Measurements from ENCODE around the gene ART5. TPM values are rescaled to one million over a fixed set of nuclear protein-coding genes. Genes with fewer than 3 reads are reported as not detected.

The ART5 gene
- total and polyA plus RNA-seq, 2 donors from 2014 or later = 2.8 TPM; not detected in 1

GRCh38 chr11:3615998-3616397, 25.8 kb downstream of the ART5 start:
- intact Hi-C loops (cut with DNase I) = no loop called here
- TF ChIP-seq, protein P1, sequence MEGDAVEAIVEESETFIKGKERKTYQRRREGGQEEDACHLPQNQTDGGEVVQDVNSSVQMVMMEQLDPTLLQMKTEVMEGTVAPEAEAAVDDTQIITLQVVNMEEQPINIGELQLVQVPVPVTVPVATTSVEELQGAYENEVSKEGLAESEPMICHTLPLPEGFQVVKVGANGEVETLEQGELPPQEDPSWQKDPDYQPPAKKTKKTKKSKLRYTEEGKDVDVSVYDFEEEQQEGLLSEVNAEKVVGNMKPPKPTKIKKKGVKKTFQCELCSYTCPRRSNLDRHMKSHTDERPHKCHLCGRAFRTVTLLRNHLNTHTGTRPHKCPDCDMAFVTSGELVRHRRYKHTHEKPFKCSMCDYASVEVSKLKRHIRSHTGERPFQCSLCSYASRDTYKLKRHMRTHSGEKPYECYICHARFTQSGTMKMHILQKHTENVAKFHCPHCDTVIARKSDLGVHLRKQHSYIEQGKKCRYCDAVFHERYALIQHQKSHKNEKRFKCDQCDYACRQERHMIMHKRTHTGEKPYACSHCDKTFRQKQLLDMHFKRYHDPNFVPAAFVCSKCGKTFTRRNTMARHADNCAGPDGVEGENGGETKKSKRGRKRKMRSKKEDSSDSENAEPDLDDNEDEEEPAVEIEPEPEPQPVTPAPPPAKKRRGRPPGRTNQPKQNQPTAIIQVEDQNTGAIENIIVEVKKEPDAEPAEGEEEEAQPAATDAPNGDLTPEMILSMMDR (IDR thresholded peaks at IDR 0.05; ENCODE audit: borderline replicate concordance, extremely low read depth, insufficient read depth) = no peak
- H3K27ac ChIP-seq (ENCODE audit: low read depth in 2 of 2, low read length in 2 of 2) = no peak overlapping the region

DNA sequence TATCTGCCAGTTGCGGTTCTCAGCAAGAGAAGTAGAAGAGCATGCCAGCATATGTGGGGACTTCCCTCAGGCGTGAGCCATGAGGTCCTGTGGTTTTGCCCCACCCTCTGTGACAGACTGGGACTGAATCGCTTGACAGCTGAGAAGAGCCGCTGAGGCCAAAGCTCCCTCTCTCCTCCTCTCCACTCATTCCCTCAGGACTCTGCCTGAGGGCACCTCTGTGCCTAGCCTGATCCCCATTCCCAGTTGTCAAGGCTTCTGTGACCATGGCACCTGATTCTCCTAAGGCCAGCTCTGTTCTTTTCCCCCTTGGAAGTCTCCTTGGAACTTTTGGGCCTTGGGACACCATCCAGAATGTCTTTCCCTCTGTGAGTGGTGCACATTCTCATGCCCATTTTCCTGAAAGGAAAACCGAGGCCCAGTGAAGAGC, 27.0 kb downstream of the ART5 start:
- no peak for FAIRE-seq
- no peak for DNase-seq
- no peaks in the 10 kb centered on the region for H3K4me1 ChIP-seq (ENCODE audit: control insufficient read depth in 2 of 3, insufficient read depth in 2 of 3, low read depth in 1 of 3, low read length in 3 of 3)
- H3K27ac ChIP-seq (ENCODE audit: low read depth in 2 of 2, low read length in 2 of 2) = no peak overlapping the region
- TF ChIP-seq, protein P1 (IDR thresholded peaks at IDR 0.05; ENCODE audit: borderline replicate concordance, extremely low read depth, insufficient read depth) = no peak
- H3K27me3 ChIP-seq (ENCODE audit: control insufficient read depth, insufficient read depth, low read length) = no peaks in the 10 kb centered on the region
- H3K36me3 ChIP-seq (ENCODE audit: control insufficient read depth in 2 of 3, insufficient read depth in 3 of 3, low read length in 3 of 3) = no peaks in the 10 kb centered on the region
- H3K9me3 ChIP-seq (ENCODE audit: control insufficient read depth in 2 of 3, insufficient read depth in 1 of 3, low read length in 3 of 3) = peaks cover 0 to 4% (median 0%) of the 10 kb centered on the region in 3 donors
- intact Hi-C loops (cut with DNase I) = no loop called here
- no peak overlapping the region for H3K9ac ChIP-seq (ENCODE audit: low read length in 3 of 3)
- H3K4me3 ChIP-seq (ENCODE audit: low read length in 3 of 3) = no peak overlapping the region

More at GRCh38 chr11:3615998-3616397, 25.8 kb downstream of the ART5 start:
- H3K9me3 ChIP-seq (ENCODE audit: control insufficient read depth in 2 of 3, insufficient read depth in 1 of 3, low read length in 3 of 3) = peaks cover 0 to 4% (median 0%) of the 10 kb centered on the region in 3 donors
- no peak overlapping the region for H3K4me3 ChIP-seq (ENCODE audit: low read length in 3 of 3)
- H3K4me1 ChIP-seq (ENCODE audit: control insufficient read depth in 2 of 3, insufficient read depth in 2 of 3, low read depth in 1 of 3, low read length in 3 of 3) = no peaks in the 10 kb centered on the region
- no peaks in the 10 kb centered on the region for H3K36me3 ChIP-seq (ENCODE audit: control insufficient read depth in 2 of 3, insufficient read depth in 3 of 3, low read length in 3 of 3)
- no peak for FAIRE-seq
- DNase-seq = no peak
- H3K9ac ChIP-seq (ENCODE audit: low read length in 3 of 3) = no peak overlapping the region
- no peaks in the 10 kb centered on the region for H3K27me3 ChIP-seq (ENCODE audit: control insufficient read depth, insufficient read depth, low read length)

DNA sequence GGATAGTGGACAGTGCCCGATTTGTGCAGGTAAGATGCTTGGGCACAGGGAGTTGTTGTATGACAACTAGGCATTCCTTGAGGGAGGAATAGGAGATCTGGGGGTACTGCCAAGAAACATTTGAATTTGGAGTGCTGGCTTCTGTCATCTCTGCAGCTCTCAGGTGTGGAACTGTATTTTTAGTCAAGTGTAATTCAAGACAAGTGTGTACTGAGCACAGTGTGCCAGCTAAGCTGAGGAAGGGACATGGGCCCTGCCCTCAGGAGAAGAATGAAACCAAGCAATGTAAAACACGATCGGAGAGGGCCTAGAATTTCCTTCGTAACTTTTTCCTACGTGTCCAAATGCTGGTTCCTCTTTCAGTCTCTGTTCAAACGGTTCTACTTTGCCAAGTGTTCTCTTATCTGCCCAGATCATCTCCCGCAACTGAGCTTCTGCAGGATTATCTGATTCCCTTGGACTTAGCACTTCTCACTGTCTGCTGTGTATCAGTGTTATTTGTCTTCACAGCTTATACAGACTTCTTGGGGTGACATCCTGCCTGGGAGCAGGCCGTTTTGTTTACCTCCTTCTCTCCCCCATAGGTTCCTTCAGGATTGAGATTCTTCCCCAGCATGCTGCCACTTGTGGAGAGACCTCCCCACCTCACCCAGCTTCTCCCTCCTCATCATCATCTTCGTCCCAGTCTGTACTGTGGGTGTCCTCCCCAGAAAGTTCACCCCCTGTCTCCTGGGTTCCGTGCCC, 27.6 kb downstream of the ART5 start:
- FAIRE-seq = no peak

More for the DNA sequence above, 27.6 kb downstream of the ART5 start:
- H3K9ac ChIP-seq (ENCODE audit: low read length in 3 of 3) = no peak overlapping the region
- no peaks in the 10 kb centered on the region for H3K36me3 ChIP-seq (ENCODE audit: control insufficient read depth in 2 of 3, insufficient read depth in 3 of 3, low read length in 3 of 3)
- TF ChIP-seq, protein P1 (IDR thresholded peaks at IDR 0.05; ENCODE audit: borderline replicate concordance, extremely low read depth, insufficient read depth) = no peak
- no peak overlapping the region for H3K4me3 ChIP-seq (ENCODE audit: low read length in 3 of 3)
- intact Hi-C loops (cut with DNase I) = no loop called here
- no peaks in the 10 kb centered on the region for H3K27me3 ChIP-seq (ENCODE audit: control insufficient read depth, insufficient read depth, low read length)
- H3K27ac ChIP-seq (ENCODE audit: low read depth in 2 of 2, low read length in 2 of 2) = no peak overlapping the region
- H3K4me1 ChIP-seq (ENCODE audit: control insufficient read depth in 2 of 3, insufficient read depth in 2 of 3, low read depth in 1 of 3, low read length in 3 of 3) = no peaks in the 10 kb centered on the region
- no peak for DNase-seq
- H3K9me3 ChIP-seq (ENCODE audit: control insufficient read depth in 2 of 3, insufficient read depth in 1 of 3, low read length in 3 of 3) = peaks cover 0 to 4% (median 0%) of the 10 kb centered on the region in 3 donors

All from kidney (tissue), 14 donors.